ENCODE data around the gene TMEM186. TPM values are rescaled to one million over a fixed set of nuclear protein-coding genes. Genes with fewer than 3 reads are reported as not detected.

The TMEM186 gene
- total and polyA plus RNA-seq, 2 of the 8 experiments (the other 6 are each of a cell fraction or from before 2014, with no cell fraction given) = 13.1 TPM

DNA sequence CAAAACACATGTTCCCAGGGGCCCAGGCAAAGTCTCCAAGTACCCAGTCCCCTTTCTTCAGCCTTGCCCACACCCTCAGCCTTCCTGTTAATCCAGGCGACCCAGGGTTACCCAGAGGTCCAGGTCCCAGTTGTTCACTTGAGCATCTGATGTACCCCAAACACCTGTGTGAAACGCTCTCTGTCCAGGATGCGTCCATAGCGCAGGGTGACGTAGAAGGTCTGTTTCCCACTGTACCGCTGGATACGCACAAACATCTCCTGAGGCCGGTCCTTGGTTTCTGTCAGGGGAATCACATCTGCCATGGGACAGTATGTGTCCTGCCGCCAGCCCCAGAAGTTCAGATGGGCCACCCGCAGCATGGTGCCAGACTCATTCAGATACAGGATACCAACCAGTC lies 1.6 kb downstream of the TMEM186 start:
- Histone ChIP-seq H3K27ac (ENCODE audit: low read depth, low read length) (no peak overlapping the region), H4K91ac (replicated peaks; ENCODE audit: insufficient read length, low read length) (no peak overlapping the region), H4K8ac (ENCODE audit: extremely low read depth, insufficient read depth, low read length) (no peak overlapping the region), H4K20me1 (replicated peaks in 1 of 2; ENCODE audit: control insufficient read depth in 1 of 2, insufficient read depth in 2 of 2, low read length in 2 of 2) (peaks cover 0 to 3% of the 10 kb centered on the region in 2 experiments), H3K56ac (replicated peaks; ENCODE audit: insufficient read length, low read depth, low read length) (no peak overlapping the region), H3K23ac (ENCODE audit: insufficient read length) (no peak overlapping the region), H3K36me3 (ENCODE audit: control insufficient read depth in 2 of 4, insufficient read depth in 4 of 4, low read length in 3 of 4) (peaks cover 0 to 4% (median 0%) of the 10 kb centered on the region in 4 experiments; a peak in 1 of 8 replicates), H3K4me3 (ENCODE audit: extremely low read depth in 1 of 4, insufficient read depth in 2 of 4, low read depth in 3 of 4, low read length in 4 of 4) (no peak overlapping the region), H2BK20ac (ENCODE audit: low read length) (no peak overlapping the region), H2BK120ac (replicated peaks; ENCODE audit: low read depth, low read length) (no peak overlapping the region), H3K79me1 (ENCODE audit: low read depth, low read length) (0 out of 2 replicates have a peak, but pooled peaks cover 3% of the 10 kb centered on the region), H3K23me2 (ENCODE audit: low read depth, low read length) (peaks cover 13% of the 10 kb centered on the region; the same call in 1 of the 2 replicates), H3K27me3 (replicated peaks in 1 of 4; ENCODE audit: control insufficient read depth in 3 of 4, extremely low read depth in 1 of 4, insufficient read depth in 3 of 4, low read length in 3 of 4) (no peaks in the 10 kb centered on the region), H2AFZ (ENCODE audit: low read length) (no peak overlapping the region), H3K18ac (ENCODE audit: extremely low read depth, low read length) (no peak overlapping the region), H3K9me3 (ENCODE audit: insufficient read depth in 2 of 2, low read depth in 1 of 2, low read length in 1 of 2) (no peaks in the 10 kb centered on the region), H3K79me2 (ENCODE audit: control insufficient read depth in 1 of 2, insufficient read depth in 2 of 2, low read length in 2 of 2) (peaks cover 12 to 48% of the 10 kb centered on the region in 2 experiments), H3K4me1 (replicated peaks in 1 of 4; ENCODE audit: control insufficient read depth in 3 of 4, insufficient read depth in 4 of 4, low read length in 3 of 4) (peaks cover 0 to 13% (median 2%) of the 10 kb centered on the region in 4 experiments; a peak in 3 of 7 replicates), H4K5ac (ENCODE audit: insufficient read length, low read depth, low read length) (no peak overlapping the region), H2BK5ac (ENCODE audit: low read depth, low read length) (no peak overlapping the region), H3K4me2 (ENCODE audit: insufficient read depth in 1 of 2, low read depth in 2 of 2, low read length in 2 of 2) (no peak overlapping the region; a peak in 1 of 4 replicates), H3K9ac (replicated peaks in 1 of 4; ENCODE audit: extremely low read depth in 1 of 4, low read depth in 3 of 4, low read length in 3 of 4) (no peak overlapping the region), H3K14ac (ENCODE audit: insufficient read length) (no peak overlapping the region), H2BK12ac (ENCODE audit: low read depth, low read length) (no peak overlapping the region), H2AK5ac (ENCODE audit: low read depth, low read length) (no peak overlapping the region), H3K4ac (replicated peaks; ENCODE audit: insufficient read length, low read depth, low read length) (no peak overlapping the region), H2BK15ac (ENCODE audit: low read length) (no peak overlapping the region)
- ChIA-PET POLR2A (ENCODE audit: partially characterized antibody) (interaction anchor here (0.7 to 1.0 kb wide), 2 partner anchors 73 to 143 kb away, joined by 3 to 4 read pairs; partner anchors contain the start of gene CARHSP1), CTCF (ENCODE audit: partially characterized antibody) (interaction anchor here (1.1 to 26.4 kb wide), 3 partner anchors 84 to 222 kb away, joined by 3 to 404 read pairs (median 5); partner anchors contain the start of gene ABAT)
- DNase-seq (ENCODE audit: low read depth in 1 of 2, low spot score in 2 of 2) (no peak), FAIRE-seq (no peak)
- WGBS, 2 experiments (ENCODE audit: extremely low coverage in 1 of 2, insufficient coverage in 1 of 2, insufficient read length in 1 of 2, insufficient replicate concordance in 2 of 2, low coverage in 1 of 2, low lambda C conversion rate in 2 of 2, missing lambda C conversion rate in 1 of 2) = 92% methylated on average over 10 of the region's 10 CpGs; no CpG with 5 or more reads in 1 of the 2 experiments
- TF ChIP-seq SUZ12 (IDR thresholded peaks at IDR 0.05; ENCODE audit: low read length) = no peak
- TF ChIP-seq SIN3A (conservative IDR thresholded peaks at IDR 0.05 in 1 of 2, IDR thresholded peaks at IDR 0.05 in 1 of 2; ENCODE audit: low read depth in 1 of 2, low read length in 2 of 2) = no peak
- TF ChIP-seq SIX5 (IDR thresholded peaks at IDR 0.05; ENCODE audit: low read depth, low read length) = no peak
- no peak for TF ChIP-seq MAFK (IDR thresholded peaks at IDR 0.05; ENCODE audit: low read depth, low read length)
- no peak for TF ChIP-seq RAD21 (IDR thresholded peaks at IDR 0.05 in 1 of 2, conservative IDR thresholded peaks at IDR 0.05 in 1 of 2; ENCODE audit: low read depth in 2 of 2, low read length in 2 of 2)
- TF ChIP-seq JUND (IDR thresholded peaks at IDR 0.05; ENCODE audit: low read length) = no peak
- TF ChIP-seq HDAC6 (IDR thresholded peaks at IDR 0.05; ENCODE audit: low read depth, low read length) = no peak
- TF ChIP-seq NRF1 (IDR thresholded peaks at IDR 0.05; ENCODE audit: low read depth, low read length) = no peak
- no peak for TF ChIP-seq JUN (IDR thresholded peaks at IDR 0.05; ENCODE audit: low read depth, low read length)
- no peak for TF ChIP-seq RBBP5 (IDR thresholded peaks at IDR 0.05; ENCODE audit: borderline replicate concordance, low read depth, low read length)
- no peak for TF ChIP-seq HDAC2 (IDR thresholded peaks at IDR 0.05; ENCODE audit: borderline replicate concordance in 1 of 2, low read depth in 2 of 2, low read length in 2 of 2)
- no peak for TF ChIP-seq TBP (IDR thresholded peaks at IDR 0.05; ENCODE audit: low read depth, low read length)
- TF ChIP-seq POU5F1 (IDR thresholded peaks at IDR 0.05; ENCODE audit: low read depth, low read length) = no peak

Data from H1 (cell line).